HL-60 (cell line): Measurements from ENCODE around the gene AHSP.

Experiments
- POLR2AphosphoS5 ChIP-seq: IDR thresholded peaks from 2 replicates; pipeline ENCODE4 v1.6.1; 2012; ENCODE audit warnings: low read depth
- TF ChIP-seq, protein P1 (sequence below): IDR thresholded peaks from one replicate; pipeline ENCODE4 v1.5.1; 2011; ENCODE audit warnings: low read length, control low read depth, inconsistent platforms; ENCODE audit not compliant: insufficient read depth

DNA sequence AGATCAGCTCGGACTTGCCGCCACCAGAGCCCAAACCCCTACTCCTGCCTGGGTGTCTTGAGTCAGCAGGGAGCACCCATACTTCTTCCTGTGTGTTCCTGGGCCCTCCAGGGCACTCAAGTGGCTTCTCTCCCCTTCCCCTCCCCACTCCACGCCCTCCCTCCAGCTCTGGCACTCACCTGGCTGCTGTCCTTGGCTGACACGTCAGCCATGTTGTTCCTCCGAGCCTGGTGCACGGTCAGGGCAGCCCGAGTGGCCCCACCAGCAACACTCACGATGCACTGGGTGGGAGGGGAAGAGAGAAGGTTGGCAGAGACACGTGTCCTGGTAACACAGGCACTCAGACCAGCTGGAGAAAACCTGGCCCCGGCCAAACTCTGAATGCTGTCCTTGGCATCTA is 31.0 kb upstream of the AHSP start:
- TF ChIP-seq, protein P1, sequence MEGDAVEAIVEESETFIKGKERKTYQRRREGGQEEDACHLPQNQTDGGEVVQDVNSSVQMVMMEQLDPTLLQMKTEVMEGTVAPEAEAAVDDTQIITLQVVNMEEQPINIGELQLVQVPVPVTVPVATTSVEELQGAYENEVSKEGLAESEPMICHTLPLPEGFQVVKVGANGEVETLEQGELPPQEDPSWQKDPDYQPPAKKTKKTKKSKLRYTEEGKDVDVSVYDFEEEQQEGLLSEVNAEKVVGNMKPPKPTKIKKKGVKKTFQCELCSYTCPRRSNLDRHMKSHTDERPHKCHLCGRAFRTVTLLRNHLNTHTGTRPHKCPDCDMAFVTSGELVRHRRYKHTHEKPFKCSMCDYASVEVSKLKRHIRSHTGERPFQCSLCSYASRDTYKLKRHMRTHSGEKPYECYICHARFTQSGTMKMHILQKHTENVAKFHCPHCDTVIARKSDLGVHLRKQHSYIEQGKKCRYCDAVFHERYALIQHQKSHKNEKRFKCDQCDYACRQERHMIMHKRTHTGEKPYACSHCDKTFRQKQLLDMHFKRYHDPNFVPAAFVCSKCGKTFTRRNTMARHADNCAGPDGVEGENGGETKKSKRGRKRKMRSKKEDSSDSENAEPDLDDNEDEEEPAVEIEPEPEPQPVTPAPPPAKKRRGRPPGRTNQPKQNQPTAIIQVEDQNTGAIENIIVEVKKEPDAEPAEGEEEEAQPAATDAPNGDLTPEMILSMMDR, result no peak
- TF ChIP-seq POLR2AphosphoS5, result no peak
